ENCODE measurements around the gene MXD3. TPM values are rescaled to one million over a fixed set of nuclear protein-coding genes. Genes with fewer than 3 reads are reported as not detected.
A peak's percentile ranks its signal among the peaks of the same experiment; 100 is the strongest.

Gene MXD3
- total and polyA plus RNA-seq, 2 of the 4 experiments (the other 2 are of a cell fraction) = 7.3 to 12.9 TPM

DNA sequence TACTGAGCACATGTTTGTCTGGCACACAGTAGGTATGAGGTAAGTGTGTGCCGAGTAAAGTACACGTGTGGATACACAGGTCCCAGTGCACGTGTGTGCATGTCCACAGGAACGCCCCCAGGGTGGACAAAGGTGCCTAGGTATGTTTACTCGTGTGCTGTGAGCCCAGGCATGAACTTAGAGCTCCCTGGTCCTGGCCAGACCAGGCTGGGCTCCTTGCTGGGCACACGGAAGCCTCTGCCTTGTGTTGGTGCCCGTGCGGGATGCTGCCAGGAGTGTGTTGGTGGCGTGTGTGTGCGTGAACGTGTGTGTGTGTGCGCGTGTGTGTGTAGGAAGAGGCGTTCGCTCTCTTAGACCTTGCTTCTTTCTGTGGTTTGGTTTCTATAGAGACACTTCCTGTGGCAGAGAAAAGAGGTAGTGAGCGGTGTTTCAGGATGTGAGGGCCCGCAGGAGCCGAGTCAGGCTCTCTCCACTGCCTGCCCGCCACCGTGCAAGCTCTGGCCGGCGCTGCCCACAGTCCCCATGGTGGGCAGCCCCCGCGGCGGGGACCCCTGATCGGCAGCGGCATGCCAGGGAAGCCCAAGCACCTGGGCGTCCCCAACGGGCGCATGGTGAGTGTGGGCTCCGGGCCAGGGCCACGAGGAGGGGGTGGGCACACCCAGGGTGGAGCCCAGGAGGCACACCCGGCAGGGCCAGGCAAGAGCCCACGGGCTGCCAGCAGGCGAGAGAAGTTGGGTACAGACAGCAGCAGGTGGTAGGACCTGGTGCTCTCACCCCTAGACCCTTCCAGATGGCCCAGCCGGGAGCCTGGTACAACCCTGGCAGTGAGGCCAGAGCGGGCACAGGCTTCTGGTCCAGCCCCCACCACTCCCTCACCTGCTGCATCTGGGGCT, 46.0 kb upstream of the MXD3 start, which contains the start of gene RGS14:
TSS of gene RGS14 (plus strand) at position 466 of the 893 bp plus-strand sequence. CDS start at position 567, 101 bp downstream.
- H3K9ac ChIP-seq (ENCODE audit: low read depth, low read length) = no peak within 1 kb of the TSS
- BruUV-seq (replicated peaks) = no TSS peak
- no peaks in the 10 kb centered on the region for H3K79me1 ChIP-seq (ENCODE audit: low read depth in 1 of 2, low read length in 2 of 2)
- ChIA-PET POLR2A (ENCODE audit: unreplicated experiment) (no interaction called here), CTCF (interaction anchor here (1.5 to 1.6 kb wide), 2 partner anchors 11 to 13 kb away, joined by 3 to 4 read pairs; no protein-coding TSS in a partner anchor)
- dilution Hi-C loops (cut with HindIII; ENCODE audit: low sequenced_read_pairs, unreplicated experiment) (no loop called here), intact Hi-C loops (cut with micrococcal nuclease) (no loop called here), in situ Hi-C loops (cut with MboI; ENCODE audit: low sequenced_read_pairs) (no loop called here)
- no peaks in the 10 kb centered on the region for H4K20me1 ChIP-seq (ENCODE audit: insufficient read depth, low read length)
- peaks cover 2% of the 10 kb centered on the region; the same call in 1 of the 2 replicates for H3K9me3 ChIP-seq (ENCODE audit: control insufficient read depth, insufficient read depth, low read length)
- H2AK9ac ChIP-seq (replicated peaks; ENCODE audit: low read depth, low read length, poor library complexity) = no peak within 1 kb of the TSS
- no peak within 1 kb of the TSS for H2AK5ac ChIP-seq (ENCODE audit: low read depth, low read length)
- H3K4ac ChIP-seq (ENCODE audit: low read depth, low read length) = no peak within 1 kb of the TSS
- H3K18ac ChIP-seq (ENCODE audit: low read depth, low read length) = no peak within 1 kb of the TSS
- peaks cover 26% of the 10 kb centered on the region for H3K27me3 ChIP-seq (ENCODE audit: control insufficient read depth, insufficient read depth, low read length)
- no peak within 1 kb of the TSS for H3K27ac ChIP-seq (ENCODE audit: insufficient read depth, low read length)
- ATAC-seq (ENCODE audit: low read depth) = no peak
- H3K56ac ChIP-seq (ENCODE audit: extremely low read depth, insufficient read depth, low read length) = no peak within 1 kb of the TSS
- H2BK5ac ChIP-seq (ENCODE audit: low read depth, low read length, poor library complexity, severe bottlenecking) = no peak within 1 kb of the TSS
- H3K14ac ChIP-seq (replicated peaks; ENCODE audit: low read depth, low read length) = no peak within 1 kb of the TSS
- H2BK120ac ChIP-seq (ENCODE audit: low read depth, low read length) = no peak within 1 kb of the TSS
- DNase-seq = peak; percentile 47
- no peak for TF ChIP-seq POLR2A (IDR thresholded peaks at IDR 0.05; ENCODE audit: low read depth, low read length)
- no peak within 1 kb of the TSS for H2BK15ac ChIP-seq (ENCODE audit: low read depth, low read length)
- H3K4me2 ChIP-seq (ENCODE audit: low read depth, low read length) = no peak within 1 kb of the TSS
- WGBS, 2 experiments (ENCODE audit: extremely low coverage in 2 of 2, insufficient read length in 1 of 2) = 54% methylated on average over 21 of the region's 37 CpGs; no CpG with 5 or more reads in 1 of the 2 experiments
- H4K8ac ChIP-seq (ENCODE audit: low read depth in 2 of 2, low read length in 2 of 2) = no peak within 1 kb of the TSS
- H2AFZ ChIP-seq (replicated peaks; ENCODE audit: low read length, poor library complexity) = peak within 1 kb of the TSS; percentile 58
- H3K36me3 ChIP-seq (ENCODE audit: control insufficient read depth, insufficient read depth, low read length) = no peaks in the 10 kb centered on the region
- no peak within 1 kb of the TSS for H3K23ac ChIP-seq (ENCODE audit: low read depth, low read length)
- H3K9me1 ChIP-seq (ENCODE audit: insufficient read depth, low read length) = no peaks in the 10 kb centered on the region
- H2BK20ac ChIP-seq (ENCODE audit: low read depth, low read length) = no peak within 1 kb of the TSS
- H4K5ac ChIP-seq (ENCODE audit: low read depth, low read length) = no peak within 1 kb of the TSS
- H4K91ac ChIP-seq (ENCODE audit: insufficient read depth, low read depth, low read length) = no peak within 1 kb of the TSS
- H3K4me3 ChIP-seq (ENCODE audit: insufficient read depth, low read depth, low read length) = no peak within 1 kb of the TSS
- no peaks in the 10 kb centered on the region for H3K4me1 ChIP-seq (ENCODE audit: control insufficient read depth, insufficient read depth, low read length)
